ENCODE data around the gene ANKRD33B. TPM values are rescaled to one million over a fixed set of nuclear protein-coding genes. Genes with fewer than 3 reads are reported as not detected.

ANKRD33B gene
- polyA plus RNA-seq, 1 donor (not counting 4 experiments of a cell fraction or from before 2014, with no cell fraction given): 1.9 TPM

DNA sequence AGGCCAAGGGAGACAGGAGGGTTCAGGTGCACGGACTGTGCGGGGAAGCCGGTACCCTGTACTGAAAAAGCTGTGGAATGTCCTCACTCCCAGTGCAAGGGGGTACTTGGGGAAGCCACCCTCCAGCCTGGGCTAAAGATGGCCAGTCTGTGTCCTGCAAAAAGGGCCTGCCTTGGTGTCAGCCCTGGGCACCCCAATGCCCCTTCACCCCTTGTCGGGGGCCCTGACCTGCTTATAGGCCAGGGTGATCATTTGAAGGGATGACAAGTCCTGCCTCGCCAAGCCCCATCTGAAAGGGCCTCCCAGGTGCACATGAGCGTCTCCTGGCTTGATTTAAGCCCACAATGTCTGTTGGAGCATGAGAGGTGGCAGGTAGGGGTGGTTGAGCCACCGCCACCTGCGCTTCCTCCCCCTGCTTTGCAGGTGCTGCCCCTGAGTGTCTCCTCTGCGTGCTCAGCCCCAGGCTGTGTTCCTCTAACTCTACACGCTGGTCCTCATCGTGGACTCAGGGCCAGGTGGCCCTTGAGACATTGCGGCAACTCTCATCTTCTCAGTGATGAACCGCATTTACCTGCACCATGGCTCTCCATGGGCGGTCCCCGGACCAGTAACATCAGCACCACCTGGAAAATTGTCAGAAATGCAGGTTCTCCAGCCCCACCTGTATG, 97.0 kb downstream of the ANKRD33B start:
- no peaks in the 10 kb centered on the region for H3K9me1 ChIP-seq (ENCODE audit: control insufficient read depth, extremely low read depth, insufficient read depth, low read length)
- no peak overlapping the region for H3K9ac ChIP-seq (ENCODE audit: control insufficient read depth, extremely low read depth, insufficient read depth, low read length)
- no peaks in the 10 kb centered on the region for H4K20me1 ChIP-seq (ENCODE audit: control insufficient read depth, extremely low read depth, insufficient read depth, low read length)
- FAIRE-seq (no peak), DNase-seq (ENCODE audit: low read depth, low spot score) (no peak)
- H3K36me3 ChIP-seq (ENCODE audit: control insufficient read depth in 2 of 2, extremely low read depth in 1 of 2, insufficient read depth in 2 of 2, low read length in 2 of 2): no peaks in the 10 kb centered on the region
- no peaks in the 10 kb centered on the region for H3K79me2 ChIP-seq (ENCODE audit: control insufficient read depth, insufficient read depth, low read length)
- H3K27ac ChIP-seq (ENCODE audit: control insufficient read depth, insufficient read depth, low read length): no peak overlapping the region
- no peaks in the 10 kb centered on the region for H3K4me1 ChIP-seq (ENCODE audit: control insufficient read depth, extremely low read depth, insufficient read depth, low read length)
- no peaks in the 10 kb centered on the region for H3K9me3 ChIP-seq (ENCODE audit: control insufficient read depth, low read depth, low read length)
- H3K4me2 ChIP-seq (ENCODE audit: control insufficient read depth, extremely low read depth, insufficient read depth, low read depth, low read length): no peak overlapping the region
- TF ChIP-seq, protein P1, sequence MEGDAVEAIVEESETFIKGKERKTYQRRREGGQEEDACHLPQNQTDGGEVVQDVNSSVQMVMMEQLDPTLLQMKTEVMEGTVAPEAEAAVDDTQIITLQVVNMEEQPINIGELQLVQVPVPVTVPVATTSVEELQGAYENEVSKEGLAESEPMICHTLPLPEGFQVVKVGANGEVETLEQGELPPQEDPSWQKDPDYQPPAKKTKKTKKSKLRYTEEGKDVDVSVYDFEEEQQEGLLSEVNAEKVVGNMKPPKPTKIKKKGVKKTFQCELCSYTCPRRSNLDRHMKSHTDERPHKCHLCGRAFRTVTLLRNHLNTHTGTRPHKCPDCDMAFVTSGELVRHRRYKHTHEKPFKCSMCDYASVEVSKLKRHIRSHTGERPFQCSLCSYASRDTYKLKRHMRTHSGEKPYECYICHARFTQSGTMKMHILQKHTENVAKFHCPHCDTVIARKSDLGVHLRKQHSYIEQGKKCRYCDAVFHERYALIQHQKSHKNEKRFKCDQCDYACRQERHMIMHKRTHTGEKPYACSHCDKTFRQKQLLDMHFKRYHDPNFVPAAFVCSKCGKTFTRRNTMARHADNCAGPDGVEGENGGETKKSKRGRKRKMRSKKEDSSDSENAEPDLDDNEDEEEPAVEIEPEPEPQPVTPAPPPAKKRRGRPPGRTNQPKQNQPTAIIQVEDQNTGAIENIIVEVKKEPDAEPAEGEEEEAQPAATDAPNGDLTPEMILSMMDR (optimal IDR thresholded peaks at IDR 0.05 in 1 of 3, IDR thresholded peaks at IDR 0.05 in 1 of 3, conservative IDR thresholded peaks at IDR 0.05 in 1 of 3; ENCODE audit: extremely low read depth in 1 of 3, insufficient read depth in 2 of 3, low read length in 3 of 3): no peak
- TF ChIP-seq EZH2 (IDR thresholded peaks at IDR 0.05; ENCODE audit: low read length): no peak
- no peaks in the 10 kb centered on the region for H3K27me3 ChIP-seq (ENCODE audit: control insufficient read depth, extremely low read depth, insufficient read depth, low read length)
- H3K4me3 ChIP-seq (ENCODE audit: control insufficient read depth in 2 of 3, extremely low read depth in 1 of 3, insufficient read depth in 2 of 3, low read depth in 1 of 3, low read length in 3 of 3): no peak overlapping the region
- no peak overlapping the region for H2AFZ ChIP-seq (ENCODE audit: control insufficient read depth, low read length)
- dilution Hi-C loops (cut with MboI; ENCODE audit: extremely low pct_ligation_motif_present, low sequenced_read_pairs): no loop called here

DNA sequence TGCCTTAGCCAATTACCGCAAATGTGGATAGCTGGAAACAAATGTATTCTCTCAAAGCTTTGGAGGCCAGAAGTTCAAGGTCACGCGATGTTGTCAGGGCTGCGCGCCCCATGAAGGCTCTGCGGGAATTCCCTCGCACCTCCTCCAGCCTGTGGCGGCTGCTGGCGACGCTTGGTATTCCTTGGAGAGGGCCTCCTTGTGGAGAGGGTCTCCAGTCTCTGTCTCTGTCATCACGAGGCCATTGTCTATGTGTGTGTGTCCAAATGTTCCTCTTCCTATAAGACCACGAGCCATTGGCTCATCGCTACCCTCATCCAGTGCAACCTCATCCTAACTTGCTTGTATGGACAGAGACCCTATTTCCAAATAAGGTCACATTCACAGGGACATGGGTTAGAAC, 97.5 kb downstream of the ANKRD33B start:
- FAIRE-seq: no peak

More for the DNA sequence above, 97.5 kb downstream of the ANKRD33B start:
- Histone ChIP-seq H4K20me1 (ENCODE audit: control insufficient read depth, extremely low read depth, insufficient read depth, low read length) (no peaks in the 10 kb centered on the region), H3K9me1 (ENCODE audit: control insufficient read depth, extremely low read depth, insufficient read depth, low read length) (no peaks in the 10 kb centered on the region), H2AFZ (ENCODE audit: control insufficient read depth, low read length) (no peak overlapping the region), H3K27me3 (ENCODE audit: control insufficient read depth, extremely low read depth, insufficient read depth, low read length) (no peaks in the 10 kb centered on the region), H3K9me3 (ENCODE audit: control insufficient read depth, low read depth, low read length) (no peaks in the 10 kb centered on the region), H3K4me3 (ENCODE audit: control insufficient read depth in 2 of 3, extremely low read depth in 1 of 3, insufficient read depth in 2 of 3, low read depth in 1 of 3, low read length in 3 of 3) (no peak overlapping the region), H3K36me3 (ENCODE audit: control insufficient read depth in 2 of 2, extremely low read depth in 1 of 2, insufficient read depth in 2 of 2, low read length in 2 of 2) (no peaks in the 10 kb centered on the region), H3K4me1 (ENCODE audit: control insufficient read depth, extremely low read depth, insufficient read depth, low read length) (no peaks in the 10 kb centered on the region), H3K4me2 (ENCODE audit: control insufficient read depth, extremely low read depth, insufficient read depth, low read depth, low read length) (no peak overlapping the region), H3K9ac (ENCODE audit: control insufficient read depth, extremely low read depth, insufficient read depth, low read length) (no peak overlapping the region), H3K27ac (ENCODE audit: control insufficient read depth, insufficient read depth, low read length) (no peak overlapping the region), H3K79me2 (ENCODE audit: control insufficient read depth, insufficient read depth, low read length) (no peaks in the 10 kb centered on the region)
- DNase-seq (ENCODE audit: low read depth, low spot score): no peak
- dilution Hi-C loops (cut with MboI; ENCODE audit: extremely low pct_ligation_motif_present, low sequenced_read_pairs): no loop called here
- TF ChIP-seq, protein P1 (optimal IDR thresholded peaks at IDR 0.05 in 1 of 3, IDR thresholded peaks at IDR 0.05 in 1 of 3, conservative IDR thresholded peaks at IDR 0.05 in 1 of 3; ENCODE audit: extremely low read depth in 1 of 3, insufficient read depth in 2 of 3, low read length in 3 of 3): no peak
- no peak for TF ChIP-seq EZH2 (IDR thresholded peaks at IDR 0.05; ENCODE audit: low read length)

Measured in keratinocyte (primary cell).